ENCODE results near the gene CRIP3. TPM values are rescaled to one million over a fixed set of nuclear protein-coding genes. Genes with fewer than 3 reads are reported as not detected.

Gene CRIP3
- total and polyA plus RNA-seq, 2 of the 4 experiments (the other 2 are of a cell fraction): not detected

GRCh38 chr6:43307451-43308100 is 1.1 kb downstream of the CRIP3 start:
- Histone ChIP-seq H2BK15ac (ENCODE audit: low read depth, low read length) (no peak overlapping the region), H3K27me3 (ENCODE audit: control insufficient read depth, insufficient read depth, low read length) (peaks cover 45% of the 10 kb centered on the region), H2AK9ac (replicated peaks; ENCODE audit: low read depth, low read length, poor library complexity) (no peak overlapping the region), H2BK5ac (ENCODE audit: low read depth, low read length, poor library complexity, severe bottlenecking) (no peak overlapping the region), H3K56ac (ENCODE audit: extremely low read depth, insufficient read depth, low read length) (no peak overlapping the region), H3K79me1 (ENCODE audit: low read depth in 1 of 2, low read length in 2 of 2) (no peaks in the 10 kb centered on the region), H4K8ac (ENCODE audit: low read depth in 2 of 2, low read length in 2 of 2) (no peak overlapping the region), H3K9ac (ENCODE audit: low read depth, low read length) (no peak overlapping the region), H2AFZ (replicated peaks; ENCODE audit: low read length, poor library complexity) (no peak overlapping the region), H3K18ac (ENCODE audit: low read depth, low read length) (no peak overlapping the region), H3K14ac (replicated peaks; ENCODE audit: low read depth, low read length) (no peak overlapping the region), H3K23ac (ENCODE audit: low read depth, low read length) (no peak overlapping the region), H3K4me2 (ENCODE audit: low read depth, low read length) (no peak overlapping the region), H3K9me3 (ENCODE audit: control insufficient read depth, insufficient read depth, low read length) (no peaks in the 10 kb centered on the region), H3K4ac (ENCODE audit: low read depth, low read length) (no peak overlapping the region), H3K9me1 (ENCODE audit: insufficient read depth, low read length) (no peaks in the 10 kb centered on the region), H4K91ac (ENCODE audit: insufficient read depth, low read depth, low read length) (no peak overlapping the region), H2AK5ac (ENCODE audit: low read depth, low read length) (no peak overlapping the region), H4K20me1 (ENCODE audit: insufficient read depth, low read length) (no peaks in the 10 kb centered on the region; the same call in 1 of the 2 replicates), H3K27ac (ENCODE audit: insufficient read depth, low read length) (no peak overlapping the region), H4K5ac (ENCODE audit: low read depth, low read length) (no peak overlapping the region), H3K36me3 (ENCODE audit: control insufficient read depth, insufficient read depth, low read length) (no peaks in the 10 kb centered on the region), H2BK120ac (ENCODE audit: low read depth, low read length) (no peak overlapping the region), H3K4me1 (ENCODE audit: control insufficient read depth, insufficient read depth, low read length) (no peaks in the 10 kb centered on the region; the same call in 1 of the 2 replicates), H3K4me3 (ENCODE audit: insufficient read depth, low read depth, low read length) (no peak overlapping the region), H2BK20ac (ENCODE audit: low read depth, low read length) (no peak overlapping the region)
- ChIA-PET POLR2A (ENCODE audit: unreplicated experiment) (no interaction called here), CTCF (interaction anchor here (0.9 to 1.0 kb wide), 2 partner anchors 19 to 53 kb away, joined by 3 to 4 read pairs; no protein-coding TSS in a partner anchor)
- WGBS, 2 experiments (ENCODE audit: extremely low coverage in 2 of 2, insufficient read length in 1 of 2): 66% methylated on average over 3 of the region's 5 CpGs; no CpG with 5 or more reads in 1 of the 2 experiments
- intact Hi-C loops (cut with micrococcal nuclease) (no loop called here), dilution Hi-C loops (cut with HindIII; ENCODE audit: low sequenced_read_pairs, unreplicated experiment) (no loop called here), in situ Hi-C loops (cut with MboI; ENCODE audit: low sequenced_read_pairs) (no loop called here)
- TF ChIP-seq NFE2L2 (IDR thresholded peaks at IDR 0.05; ENCODE audit: low read depth, low read length) (no peak), RAD21 (IDR thresholded peaks at IDR 0.05; ENCODE audit: low read length) (no peak), CTCF (conservative IDR thresholded peaks at IDR 0.05; ENCODE audit: low read depth, low read length) (no peak), CHD1 (IDR thresholded peaks at IDR 0.05; ENCODE audit: low read depth, low read length) (no peak), FOS (IDR thresholded peaks at IDR 0.05; ENCODE audit: low read depth, low read length) (no peak), MAFK (IDR thresholded peaks at IDR 0.05; ENCODE audit: low read depth, low read length) (no peak), MXI1 (IDR thresholded peaks at IDR 0.05; ENCODE audit: borderline replicate concordance, low read depth, low read length) (no peak)
- ATAC-seq (ENCODE audit: low read depth) (no peak), DNase-seq (no peak)
- BruUV-seq (replicated peaks): no TSS peak

Data from IMR-90 (cell line).